WERI-Rb-1 (cell line): ENCODE measurements around the gene SULT4A1.

Experiments
- DNase-seq: peaks from one replicate; pipeline ENCODE4 v3.0.0-alpha.2; 2020
- H3K27ac ChIP-seq: fragments of 250-450 bp; sonication (Bioruptor Pico); 2 replicates; pipeline ENCODE4 v1.5.1; 2020; ENCODE audit warnings: mild to moderate bottlenecking, moderate library complexity
- H3K27me3 ChIP-seq: fragments of 250-450 bp; sonication (Bioruptor Pico); 2 replicates; pipeline ENCODE4 v1.5.1; 2021; ENCODE audit warnings: mild to moderate bottlenecking, low read depth, moderate library complexity; ENCODE audit not compliant: insufficient read depth, severe bottlenecking
- H3K36me3 ChIP-seq: fragments of 250-450 bp; sonication (Bioruptor Pico); 2 replicates; pipeline ENCODE4 v1.5.1; 2020; ENCODE audit warnings: mild to moderate bottlenecking, moderate library complexity
- H3K4me3 ChIP-seq: 2 replicates; pipeline ENCODE4 v1.5.1; 2011; ENCODE audit warnings: low read depth, mild to moderate bottlenecking, control low read depth, low read length
- H3K9me3 ChIP-seq: fragments of 250-450 bp; sonication (Bioruptor Pico); 2 replicates; pipeline ENCODE4 v1.5.1; 2021; ENCODE audit warnings: mild to moderate bottlenecking, moderate library complexity; ENCODE audit not compliant: severe bottlenecking
- CTCF ChIP-seq: IDR thresholded peaks from 2 replicates; pipeline ENCODE4 v1.5.1; 2011; ENCODE audit warnings: low read depth, mild to moderate bottlenecking, control low read depth, inconsistent platforms, low read length

SULT4A1 gene

GRCh38 chr22:43845981-43846380, 16.3 kb downstream of the SULT4A1 start:
- Histone ChIP-seq H3K27ac (no peak overlapping the region), H3K36me3 (peaks cover 31% of the 10 kb centered on the region), H3K27me3 (no peaks in the 10 kb centered on the region), H3K9me3 (no peaks in the 10 kb centered on the region), H3K4me3 (no peak overlapping the region)
- TF ChIP-seq CTCF, result no peak
- DNase-seq, result no peak

GRCh38 chr22:43844560-43845545, 17.5 kb downstream of the SULT4A1 start:
- Histone ChIP-seq H3K27ac (no peak overlapping the region), H3K9me3 (no peaks in the 10 kb centered on the region), H3K27me3 (no peaks in the 10 kb centered on the region), H3K36me3 (peaks cover 25% of the 10 kb centered on the region), H3K4me3 (no peak overlapping the region)
- no peak for DNase-seq
- TF ChIP-seq CTCF, result no peak

GRCh38 chr22:43843783-43844530, 18.4 kb downstream of the SULT4A1 start:
- H3K4me3 ChIP-seq, result no peak overlapping the region
- DNase-seq, result no peak
- H3K27me3 ChIP-seq, result no peaks in the 10 kb centered on the region
- peaks cover 32% of the 10 kb centered on the region for H3K36me3 ChIP-seq
- no peak for TF ChIP-seq CTCF
- no peak overlapping the region for H3K27ac ChIP-seq
- H3K9me3 ChIP-seq, result no peaks in the 10 kb centered on the region

GRCh38 chr22:43841742-43842141, 20.6 kb downstream of the SULT4A1 start:
- Histone ChIP-seq H3K36me3 (peaks cover 44% of the 10 kb centered on the region), H3K27me3 (no peaks in the 10 kb centered on the region), H3K4me3 (no peak overlapping the region), H3K9me3 (no peaks in the 10 kb centered on the region), H3K27ac (no peak overlapping the region)
- DNase-seq, result no peak
- no peak for TF ChIP-seq CTCF

GRCh38 chr22:43840851-43841250, 21.5 kb downstream of the SULT4A1 start:
- Histone ChIP-seq H3K9me3 (no peaks in the 10 kb centered on the region), H3K36me3 (peaks cover 43% of the 10 kb centered on the region), H3K27ac (no peak overlapping the region), H3K27me3 (no peaks in the 10 kb centered on the region), H3K4me3 (no peak overlapping the region)
- TF ChIP-seq CTCF, result no peak
- DNase-seq, result no peak
